ENCODE measurements around the gene MOCOS.

MOCOS gene

DNA sequence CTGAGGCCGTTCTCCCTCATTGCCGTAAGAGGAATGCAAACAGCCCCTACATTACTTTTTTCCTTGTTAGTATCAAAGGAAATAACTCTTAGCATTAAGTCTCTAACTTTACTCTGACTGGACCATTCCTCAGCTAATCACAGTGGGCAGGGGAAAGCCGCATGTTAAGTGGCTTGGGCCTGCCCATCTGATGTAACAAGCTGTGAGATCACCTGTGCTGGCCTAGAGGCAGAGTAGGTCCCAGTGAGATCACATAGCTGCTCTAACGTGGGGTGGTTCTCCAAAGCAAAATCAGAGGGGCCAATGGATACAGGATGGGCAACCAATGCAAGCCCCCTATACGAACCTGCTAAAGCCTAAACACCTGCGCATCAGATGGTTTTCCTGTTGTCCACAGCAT lies 5.9 kb upstream of the MOCOS start:
- no peak for DNase-seq

DNA sequence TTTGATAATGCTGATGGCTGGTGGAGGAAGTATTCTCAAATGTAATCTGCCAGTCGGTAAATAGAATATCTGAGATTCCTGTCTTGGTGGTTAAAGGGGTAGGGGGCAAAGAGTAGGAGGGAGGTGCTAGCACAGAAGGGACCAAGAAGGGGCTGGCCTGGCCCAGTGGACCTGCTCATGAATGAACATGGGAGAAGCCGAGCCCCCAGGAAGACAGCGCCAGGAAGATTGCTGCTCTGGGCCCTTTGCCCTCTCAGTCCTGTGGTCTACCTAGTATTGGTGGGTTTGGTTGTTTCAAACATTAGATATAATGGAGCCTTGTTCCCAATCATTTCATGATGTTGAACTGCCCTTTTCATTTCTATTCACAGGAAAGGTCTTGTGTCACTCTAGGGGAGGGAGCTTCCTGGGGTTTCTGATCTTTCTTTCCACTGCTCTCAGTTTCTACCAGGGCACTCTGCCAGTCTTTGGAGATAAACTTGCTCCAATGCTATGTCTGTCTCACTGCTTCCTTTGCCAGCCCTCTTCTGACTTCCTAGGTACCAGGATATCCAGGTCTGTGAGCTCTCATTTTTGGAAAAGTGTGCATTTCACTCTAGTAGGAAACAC lies 5.3 kb upstream of the MOCOS start:
- DNase-seq: no peak

DNA sequence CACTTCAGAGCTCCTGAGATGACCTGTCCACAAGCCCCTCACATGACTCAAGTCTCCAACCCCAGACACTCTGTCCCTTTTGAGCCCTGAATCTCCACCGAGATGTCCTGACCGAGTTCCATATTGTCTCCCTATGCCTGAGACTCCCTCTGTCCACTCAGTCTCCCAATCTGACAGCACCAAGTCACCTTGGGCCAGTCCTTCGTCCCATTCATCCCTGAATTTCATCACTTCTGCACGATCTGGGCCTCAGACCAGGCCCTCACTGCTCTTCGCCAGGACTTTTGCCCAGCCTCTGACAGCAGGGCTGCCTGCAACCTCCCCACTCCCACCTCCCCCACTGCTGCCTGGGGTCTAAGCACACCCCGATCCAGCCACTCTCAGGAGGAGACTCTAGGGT lies 4.3 kb upstream of the MOCOS start:
- no peak for DNase-seq

DNA sequence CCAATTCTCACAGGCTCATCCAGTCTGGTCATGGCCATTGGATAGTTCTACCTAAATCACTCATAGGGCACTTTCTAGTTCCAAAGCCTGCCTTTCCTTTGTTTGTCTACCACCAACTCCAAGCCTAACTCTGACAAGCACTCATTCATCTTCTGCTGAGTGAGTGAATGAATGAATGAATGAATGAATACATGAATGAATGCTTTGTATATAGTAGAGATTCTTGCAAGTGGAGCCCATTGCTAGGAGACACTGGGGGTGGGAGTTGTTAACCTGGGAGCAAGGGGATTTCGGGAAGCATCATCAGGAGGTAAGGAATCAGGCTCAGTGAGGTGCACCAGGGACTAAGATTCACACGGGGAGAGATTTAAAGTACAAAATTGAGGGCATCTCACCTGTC lies 3.3 kb upstream of the MOCOS start:
- DNase-seq: no peak

DNA sequence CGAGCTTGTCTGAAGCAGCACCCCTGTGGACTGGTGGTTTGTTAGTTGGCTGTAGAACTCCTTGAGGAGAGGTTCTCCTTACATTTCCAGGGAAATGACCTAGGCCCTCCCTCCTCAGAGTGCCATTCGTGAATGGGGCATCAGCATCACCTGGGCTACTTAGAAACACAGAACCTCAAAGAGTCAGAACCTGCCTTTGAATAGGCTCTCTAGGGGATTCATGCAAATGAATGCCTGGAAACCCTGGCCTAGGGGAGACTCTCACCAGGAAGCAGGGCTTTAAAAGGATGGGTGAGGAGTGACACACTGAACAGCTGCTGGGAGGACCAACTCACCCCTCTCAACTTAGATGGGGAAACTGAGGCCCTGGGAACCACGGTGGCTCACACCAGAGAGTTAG lies 2.1 kb upstream of the MOCOS start:
- no peak for DNase-seq

DNA sequence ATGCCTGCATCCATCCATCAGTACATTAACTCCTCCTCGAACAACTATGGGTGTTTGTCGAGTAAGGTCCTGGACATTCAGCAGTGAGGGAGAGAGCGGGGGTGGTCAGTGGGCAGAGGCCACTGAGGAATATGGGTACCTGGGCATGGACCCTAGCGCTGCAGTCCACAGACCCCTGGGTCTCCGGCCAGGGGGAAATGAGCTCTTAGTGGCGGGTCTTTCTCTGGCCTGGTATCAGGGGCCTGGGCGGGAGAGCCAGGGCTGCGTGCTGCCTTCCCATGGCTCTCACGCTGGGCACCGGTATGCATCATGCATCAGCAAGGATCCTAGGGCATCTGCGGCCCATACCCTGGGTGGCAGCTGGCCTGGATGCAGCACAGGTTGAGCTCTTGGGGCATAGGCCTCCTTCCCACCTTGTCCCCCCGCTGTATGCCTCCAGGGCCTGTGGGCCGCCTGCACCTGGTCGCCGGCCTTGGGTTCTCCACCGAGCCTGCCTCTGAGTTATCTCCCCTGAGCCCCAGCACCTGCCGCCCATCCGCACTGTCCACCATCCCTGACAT lies 1.3 kb upstream of the MOCOS start:
- DNase-seq: no peak

DNA sequence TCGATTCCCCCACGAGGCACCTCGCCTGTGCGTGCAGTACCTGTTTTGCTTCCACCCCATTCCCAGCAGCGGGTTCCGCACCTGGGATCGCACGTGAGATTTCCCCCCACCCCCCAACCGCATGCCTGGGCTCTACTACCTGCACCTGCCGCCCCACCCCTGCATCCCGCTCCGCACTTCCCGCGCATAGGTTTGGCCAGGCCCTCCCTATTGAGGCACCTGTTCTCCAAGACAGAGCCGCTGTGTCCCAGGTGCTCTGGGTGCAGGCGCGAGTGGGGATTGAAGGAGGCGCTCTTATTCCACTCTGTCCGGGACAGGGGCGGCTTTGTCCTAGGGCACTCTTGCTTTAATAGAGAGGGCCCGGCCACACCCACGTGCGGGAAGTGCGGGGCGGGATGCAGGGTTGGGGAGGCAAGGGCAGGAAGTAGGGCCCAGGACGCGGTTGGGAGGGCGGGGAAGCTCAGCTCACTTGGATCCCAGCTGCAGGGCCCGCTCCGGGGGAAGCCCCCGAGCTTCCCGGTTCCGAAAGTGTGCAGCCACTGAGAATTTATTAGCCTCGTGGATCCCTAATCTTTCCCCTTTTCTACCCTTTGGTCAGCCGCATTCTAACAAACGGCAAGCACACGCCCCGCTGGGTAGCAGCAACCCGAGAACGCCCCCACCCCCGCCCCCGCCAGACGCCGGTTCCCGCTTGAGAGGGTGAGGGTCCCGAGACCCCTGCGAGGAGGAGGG lies 670 bp upstream of the MOCOS start:
- DNase-seq: no peak

DNA sequence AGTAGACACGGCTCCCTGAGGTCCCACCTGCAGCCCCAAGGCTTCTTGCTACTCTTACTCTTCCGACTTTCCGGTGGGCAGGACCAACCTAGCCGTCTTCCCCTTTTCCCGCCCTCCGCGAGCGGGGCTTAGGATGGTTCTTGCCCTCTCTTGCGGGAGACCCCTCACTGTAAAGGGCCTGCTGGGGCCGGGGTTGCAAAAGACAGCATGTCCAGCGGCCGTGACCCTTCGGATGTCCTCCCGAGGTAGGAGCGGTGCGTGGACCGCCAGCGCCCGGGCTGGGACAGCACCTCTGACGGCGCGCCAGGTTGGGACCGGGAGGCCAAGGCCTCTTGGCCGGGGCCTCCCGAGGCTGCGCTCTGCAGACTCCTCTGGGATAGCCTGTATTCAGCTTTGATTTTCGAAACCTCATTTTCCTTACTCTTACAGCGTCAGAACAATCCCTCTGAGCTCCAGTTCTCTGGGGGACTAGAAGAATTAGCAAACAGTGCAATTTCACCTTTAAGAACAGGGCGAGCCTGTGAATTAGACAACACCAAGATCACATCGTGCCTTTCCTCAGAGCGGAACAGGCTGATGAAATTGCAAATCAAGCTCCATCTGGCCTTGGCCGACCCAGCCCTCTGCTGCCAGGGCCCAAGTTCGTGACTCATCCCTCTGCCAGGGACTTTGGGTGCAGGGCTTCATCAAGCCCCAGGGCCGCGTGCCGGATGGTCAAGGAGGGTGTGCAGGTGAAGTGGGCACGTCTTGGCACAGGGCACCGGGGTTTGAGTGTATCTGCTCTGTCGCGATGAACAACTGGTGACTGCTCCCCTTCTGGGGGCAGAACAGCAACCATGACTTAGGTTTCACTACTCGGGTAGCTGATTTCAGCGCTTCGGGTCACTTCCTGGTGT lies 777 bp downstream of the MOCOS start:
- no peak for DNase-seq

DNA sequence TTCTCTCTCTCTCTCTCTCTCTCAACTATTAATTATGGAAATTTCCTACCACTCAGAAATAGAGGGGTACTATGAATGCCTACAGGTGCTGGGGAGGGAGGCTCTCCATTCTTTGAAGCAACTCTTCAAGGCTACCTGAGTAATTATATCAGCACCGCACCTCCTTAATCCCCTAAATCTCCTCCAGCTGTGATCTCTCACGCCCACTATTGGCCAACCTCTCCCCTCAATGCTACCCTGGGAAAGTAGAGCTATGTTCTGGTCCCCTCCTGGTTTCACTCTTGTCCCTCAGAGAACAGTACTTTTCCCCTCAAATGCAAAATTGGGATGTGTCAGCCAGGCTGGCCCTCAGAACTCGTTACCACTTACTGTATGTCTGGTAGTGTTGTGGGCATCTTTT lies 1.6 kb downstream of the MOCOS start:
- DNase-seq: no peak

DNA sequence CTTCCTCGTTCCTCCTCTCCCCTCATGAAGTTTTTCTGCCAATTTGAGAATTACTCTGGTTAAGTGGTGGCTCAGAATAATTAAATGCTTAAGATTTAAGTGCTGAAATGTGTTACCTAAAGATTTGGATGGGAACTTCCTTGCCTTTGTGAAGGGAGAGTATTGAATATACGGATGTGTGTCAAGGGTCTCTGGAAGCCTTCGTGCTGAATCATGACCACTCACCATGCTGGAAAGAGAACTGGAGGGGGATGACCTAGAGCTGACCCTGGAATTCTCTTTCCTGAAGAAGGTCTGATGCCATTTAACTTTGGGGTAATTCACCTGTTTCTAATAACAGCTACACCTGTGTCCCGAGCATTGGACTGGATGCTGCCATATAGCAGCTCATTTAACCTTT lies 2.2 kb downstream of the MOCOS start:
- DNase-seq: no peak

DNA sequence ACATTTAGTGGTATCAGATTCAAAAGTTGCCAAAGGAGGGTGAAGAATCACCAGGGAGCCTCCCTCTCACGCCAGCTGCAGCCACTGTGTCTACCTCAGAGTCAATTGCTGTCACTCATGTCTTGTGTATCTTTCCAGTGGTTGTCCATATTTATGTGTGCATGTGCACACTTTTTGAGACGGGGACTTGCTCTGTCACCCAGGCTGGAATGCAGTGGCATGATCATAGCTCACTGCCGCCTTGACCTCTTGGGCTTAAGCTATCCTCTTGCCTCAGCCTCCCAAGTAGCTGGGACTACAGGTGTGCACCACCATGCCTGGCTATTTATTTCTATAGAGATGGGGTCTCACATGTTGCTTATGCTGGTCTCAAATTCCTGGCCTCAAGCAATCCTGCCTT lies 4.0 kb downstream of the MOCOS start:
- DNase-seq: no peak

DNA sequence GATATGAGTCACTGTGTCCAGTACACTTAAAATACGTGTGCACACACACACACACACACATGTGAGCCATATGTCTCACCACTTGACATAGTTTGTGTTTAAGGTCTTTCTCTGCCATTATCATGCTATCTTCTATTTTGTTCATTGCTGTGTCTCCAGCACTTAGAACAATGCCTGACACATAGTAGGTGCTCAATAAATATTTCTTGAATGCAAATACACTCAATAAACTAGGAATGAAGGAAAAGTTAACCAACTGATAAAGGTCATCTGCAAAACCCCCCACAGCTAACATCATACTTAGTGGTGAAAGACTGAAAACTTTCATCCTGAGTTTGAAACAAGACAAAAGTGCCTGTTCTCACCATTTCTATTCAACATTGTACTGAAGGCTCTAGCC lies 4.4 kb downstream of the MOCOS start:
- no peak for DNase-seq

DNA sequence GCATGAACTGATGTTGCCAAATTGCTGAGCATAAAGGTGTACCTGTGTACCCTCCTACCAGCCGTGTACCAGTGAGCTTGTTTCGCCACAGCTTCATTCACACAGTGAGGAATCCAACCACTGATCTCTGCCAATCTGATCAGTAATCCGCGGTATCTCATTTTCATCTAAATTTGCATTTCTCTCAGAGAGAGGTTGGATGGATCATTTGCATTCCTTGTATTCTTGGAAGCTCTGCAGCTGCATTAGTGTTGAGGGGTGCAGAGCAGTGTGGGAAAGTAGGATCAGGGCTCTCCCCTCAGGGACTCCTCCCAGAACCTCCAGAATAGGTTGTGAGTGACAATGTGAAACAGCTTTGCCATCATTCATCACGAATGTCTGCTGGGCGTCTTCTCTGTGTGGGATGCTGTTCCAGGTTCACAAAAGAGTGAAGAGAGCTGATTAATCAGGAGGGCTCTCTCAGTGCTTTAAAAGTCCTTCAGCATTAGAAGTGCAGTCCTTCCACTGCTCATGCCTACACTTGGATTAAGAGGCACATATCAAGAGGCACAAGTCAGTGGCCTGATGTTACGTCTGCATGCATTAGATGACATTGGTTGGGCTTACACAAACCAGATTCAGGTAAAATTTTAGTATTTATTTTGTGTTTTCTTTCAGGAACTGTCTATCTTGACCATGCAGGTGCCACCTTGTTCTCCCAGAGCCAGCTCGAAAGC lies 7.5 kb downstream of the MOCOS start:
- no peak for DNase-seq

DNA sequence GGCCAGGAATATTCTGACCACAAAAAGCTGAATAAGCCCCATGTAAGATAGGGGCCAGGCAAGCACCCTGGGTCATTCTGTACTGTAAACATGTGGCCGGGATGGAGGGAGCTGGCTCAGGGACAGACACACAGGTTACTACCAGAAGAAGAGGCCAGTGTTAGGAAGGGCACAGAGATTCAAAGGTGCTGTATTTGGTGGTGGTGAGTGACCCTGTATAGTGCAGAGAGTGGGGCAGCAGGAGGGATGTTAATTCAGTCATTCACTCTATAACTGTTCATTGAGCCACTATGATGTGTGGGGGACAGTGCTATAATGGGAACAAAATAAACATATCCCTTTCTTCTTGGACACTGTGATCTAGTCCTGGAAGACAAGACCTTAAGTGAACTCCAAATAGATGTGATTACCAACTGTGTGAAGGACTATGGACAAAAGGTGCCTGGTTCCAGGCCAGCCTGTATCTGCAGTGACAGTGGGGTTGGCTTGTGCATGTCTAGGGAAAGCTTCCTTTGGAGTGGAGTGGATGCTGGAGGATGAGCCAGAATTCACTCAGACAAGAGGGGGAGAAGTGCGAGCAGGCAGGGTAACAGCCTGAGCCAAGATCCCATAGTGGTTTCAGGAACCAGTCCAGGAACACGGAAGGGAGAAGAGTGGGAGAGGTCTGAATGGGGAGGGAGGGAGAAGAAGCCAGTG lies 8.3 kb downstream of the MOCOS start:
- no peak for DNase-seq

DNA sequence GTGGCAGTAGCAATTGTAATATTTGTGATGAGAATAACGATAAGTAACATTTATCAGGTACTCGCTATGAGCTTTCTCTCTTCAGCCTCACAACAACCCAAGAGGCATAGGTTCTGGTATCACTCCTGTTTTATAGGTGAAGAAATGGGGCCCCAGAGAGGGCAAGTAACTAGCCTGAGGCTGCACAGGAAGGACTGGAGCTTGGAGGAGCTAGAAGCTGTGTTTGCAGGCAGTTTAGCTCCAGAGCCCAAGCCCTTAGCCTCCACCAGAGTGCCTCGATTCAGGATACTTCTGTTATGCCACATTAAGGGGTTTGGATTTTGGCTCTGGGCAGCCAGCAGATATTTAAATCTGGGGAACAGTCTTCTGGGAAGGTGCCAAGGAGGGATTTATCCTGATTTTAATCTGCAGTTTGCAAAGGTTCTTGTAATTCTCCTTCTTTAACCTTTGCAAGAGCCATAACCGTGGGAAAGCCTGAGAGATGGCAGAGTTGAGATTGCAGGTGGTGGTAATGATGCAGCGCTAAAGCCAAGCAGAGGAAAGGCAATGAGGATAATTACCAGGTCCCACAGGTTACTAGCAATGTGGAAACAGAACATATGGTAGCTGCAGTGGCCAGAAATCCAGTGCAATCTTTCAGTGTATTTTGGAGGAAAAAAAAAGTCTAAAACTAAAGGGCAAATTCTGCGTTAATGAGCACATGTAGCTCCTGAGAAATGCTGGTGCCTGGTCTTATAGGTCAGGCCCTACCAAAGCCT lies 9.1 kb downstream of the MOCOS start:
- DNase-seq: no peak

DNA sequence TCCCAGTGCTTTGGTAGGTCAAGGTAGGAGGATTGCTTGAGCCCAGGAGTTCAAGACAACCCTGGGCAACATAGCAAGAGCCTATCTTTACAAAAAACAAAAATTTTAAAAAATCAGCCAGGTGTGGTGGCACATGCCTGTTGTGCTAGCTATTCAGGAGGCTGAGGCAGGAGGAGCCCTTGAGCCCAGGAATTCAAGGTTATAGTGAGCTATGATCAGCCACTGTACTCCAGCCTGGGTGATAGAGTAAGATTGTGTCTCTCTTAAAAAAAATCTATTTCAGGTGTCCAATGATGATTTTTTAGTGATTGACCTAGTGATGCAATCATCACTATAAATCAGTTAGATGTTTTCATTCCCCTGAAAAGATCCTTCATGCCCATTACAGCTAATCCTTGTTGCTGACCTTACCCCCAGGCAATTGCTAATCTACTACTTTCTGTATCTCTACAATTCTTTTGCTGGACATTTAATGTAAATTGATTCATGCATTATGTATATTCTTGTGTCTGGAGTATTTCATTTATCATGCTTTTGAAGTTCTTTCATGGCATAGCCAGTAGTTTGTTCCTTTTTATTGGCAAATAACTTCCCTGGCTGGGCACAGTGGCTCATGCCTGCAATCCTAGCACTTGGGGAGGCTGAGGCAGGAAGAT lies 10.3 kb downstream of the MOCOS start:
- DNase-seq: no peak

DNA sequence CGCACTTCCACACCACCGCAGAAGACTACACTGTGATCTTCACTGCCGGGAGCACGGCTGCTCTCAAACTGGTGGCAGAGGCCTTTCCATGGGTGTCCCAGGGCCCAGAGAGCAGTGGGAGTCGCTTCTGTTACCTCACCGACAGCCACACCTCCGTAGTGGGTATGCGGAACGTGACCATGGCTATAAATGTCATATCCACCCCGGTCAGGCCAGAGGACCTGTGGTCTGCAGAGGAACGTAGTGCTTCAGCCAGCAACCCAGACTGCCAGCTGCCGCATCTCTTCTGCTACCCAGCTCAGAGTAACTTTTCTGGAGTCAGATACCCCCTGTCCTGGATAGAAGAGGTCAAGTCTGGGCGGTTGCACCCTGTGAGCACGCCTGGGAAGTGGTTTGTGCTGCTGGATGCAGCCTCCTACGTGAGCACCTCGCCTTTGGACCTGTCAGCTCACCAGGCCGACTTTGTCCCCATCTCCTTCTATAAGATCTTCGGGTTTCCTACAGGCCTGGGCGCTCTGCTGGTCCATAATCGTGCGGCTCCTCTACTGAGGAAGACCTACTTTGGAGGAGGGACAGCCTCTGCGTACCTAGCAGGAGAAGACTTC lies 12.5 kb downstream of the MOCOS start:
- no peak for DNase-seq

DNA sequence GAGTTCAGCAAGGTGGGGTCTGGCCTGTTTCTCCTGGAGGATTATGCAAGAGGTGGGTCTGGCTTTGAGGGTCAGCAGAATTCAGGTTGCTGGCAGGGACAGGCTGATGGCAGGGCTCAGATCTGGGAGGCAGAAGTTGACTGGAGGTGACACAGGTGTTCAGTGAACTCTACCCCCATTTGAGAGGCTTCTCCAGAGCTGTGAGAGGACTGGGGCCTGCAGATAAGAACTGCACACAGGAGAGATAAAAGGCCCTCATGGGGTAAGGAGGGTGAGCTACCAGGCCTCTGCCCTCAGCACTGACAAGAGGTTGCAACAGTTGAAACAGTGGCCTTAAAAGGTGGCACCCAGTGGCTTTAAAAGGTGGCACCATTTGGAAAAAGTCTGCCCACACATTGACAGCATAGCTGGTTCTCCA lies 13.1 kb downstream of the MOCOS start:
- DNase-seq: peak; percentile 84

DNA sequence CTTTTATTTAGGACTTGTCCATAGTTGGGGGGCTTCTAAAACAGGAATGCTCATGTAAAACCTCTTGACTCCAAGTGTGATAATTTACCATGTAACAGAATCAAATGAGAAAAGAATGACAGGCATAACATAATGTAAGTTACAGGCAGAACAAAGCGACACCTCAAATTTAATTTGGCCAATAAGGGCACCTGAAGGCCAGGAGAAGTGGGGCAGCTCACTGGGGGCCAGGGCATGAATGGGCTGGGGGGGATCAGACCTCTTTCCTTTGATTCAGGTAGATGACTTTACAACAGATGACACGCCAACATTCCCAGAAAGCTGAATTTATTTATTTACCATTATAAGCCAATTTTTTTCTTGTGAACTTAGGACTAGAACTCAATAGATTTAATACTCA lies 14.5 kb downstream of the MOCOS start:
- DNase-seq: no peak

DNA sequence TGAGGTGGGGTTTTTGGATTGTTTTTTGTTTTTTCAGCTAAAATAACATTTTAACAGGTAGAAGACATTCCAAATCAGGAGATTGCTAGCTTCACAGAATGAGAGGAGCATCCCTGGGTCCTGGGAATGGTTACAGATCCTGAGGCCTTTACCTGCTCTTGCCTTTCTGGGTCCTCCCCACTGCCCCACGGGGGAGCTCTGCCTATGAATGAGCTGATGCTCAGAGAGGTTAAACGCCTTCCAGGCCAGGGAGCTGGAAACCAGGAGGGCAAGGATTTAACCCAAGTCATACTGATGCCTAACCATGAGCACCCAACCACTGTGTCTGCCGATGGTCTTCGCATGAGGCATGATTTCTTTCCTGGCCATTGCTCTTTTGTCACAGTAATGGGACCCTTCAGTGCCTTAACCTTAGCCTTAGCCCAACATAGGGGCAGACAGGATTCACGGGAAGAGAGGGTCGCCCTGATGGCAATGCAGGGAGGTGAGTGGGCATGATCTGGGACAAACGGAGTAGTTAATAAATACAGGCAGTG lies 16.1 kb downstream of the MOCOS start:
- no peak for DNase-seq

All from hematopoietic multipotent progenitor cell treated with erythropoietin and hydrocortisone succinate and interleukin-3 and kit ligand, for 8 days (in vitro differentiated cells).